GM19240 (cell line): ENCODE results near the gene RAB20.
"Not testable (repeated sequence)": the region's sequence is repeated elsewhere in the genome, so short reads cannot be mapped to it uniquely, and the experiment has no call there.

ENCODE experiments used
- DNase-seq: peaks from one replicate; pipeline ENCODE4 v3.0.0; 2011; ENCODE audit warnings: low spot score; ENCODE audit not compliant: insufficient read length

RAB20 gene

GRCh38 chr13:110575322-110576069 lies 14.0 kb upstream of the RAB20 start:
- DNase-seq = peak; percentile 49

GRCh38 chr13:110574161-110574560 lies 12.6 kb upstream of the RAB20 start:
- DNase-seq = no peak

GRCh38 chr13:110572778-110573118 lies 11.2 kb upstream of the RAB20 start:
- DNase-seq = no peak

GRCh38 chr13:110571896-110572777 lies 10.6 kb upstream of the RAB20 start:
- DNase-seq = no peak

- DNase-seq = no peak
These were observed 9.4 kb upstream of the RAB20 start for GRCh38 chr13:110570886-110571285.

- DNase-seq = not testable (repeated sequence)
These were observed 8.4 kb upstream of the RAB20 start for GRCh38 chr13:110569962-110570361.

GRCh38 chr13:110568612-110569011 lies 7.1 kb upstream of the RAB20 start:
- DNase-seq = no peak

GRCh38 chr13:110566171-110566570 lies 4.6 kb upstream of the RAB20 start:
- no peak for DNase-seq

- DNase-seq = no peak
These were observed 3.8 kb upstream of the RAB20 start for GRCh38 chr13:110565296-110565695.

- DNase-seq = no peak
These were observed 3.0 kb upstream of the RAB20 start for GRCh38 chr13:110564472-110564985.

- no peak for DNase-seq
These were observed 1.9 kb upstream of the RAB20 start for GRCh38 chr13:110563463-110563774.

- no peak for DNase-seq
These were observed 1.4 kb upstream of the RAB20 start for GRCh38 chr13:110562696-110563462.

- no peak for DNase-seq
These were observed 595 bp upstream of the RAB20 start for GRCh38 chr13:110562036-110562597.

- no peak for DNase-seq
These were observed 750 bp downstream of the RAB20 start for GRCh38 chr13:110560601-110561343.

GRCh38 chr13:110559986-110560385 lies 1.5 kb downstream of the RAB20 start:
- no peak for DNase-seq

GRCh38 chr13:110559429-110559943 lies 2.0 kb downstream of the RAB20 start:
- no peak for DNase-seq

GRCh38 chr13:110557610-110558305 lies 3.8 kb downstream of the RAB20 start:
- no peak for DNase-seq

GRCh38 chr13:110557082-110557481 lies 4.4 kb downstream of the RAB20 start:
- no peak for DNase-seq

GRCh38 chr13:110556224-110556606 lies 5.3 kb downstream of the RAB20 start:
- no peak for DNase-seq

- no peak for DNase-seq
These were observed 5.8 kb downstream of the RAB20 start for GRCh38 chr13:110555601-110556223.
